H54 (cell line): ENCODE data around the gene SRRM2.
A peak's percentile ranks its signal among the peaks of the same experiment; 100 is the strongest.

Experiments
- DNase-seq: peaks from one replicate; pipeline ENCODE4 v3.0.0; 2011; ENCODE audit warnings: low spot score, mixed read lengths; ENCODE audit not compliant: insufficient read length
- FAIRE-seq: peaks from 3 replicates; lab custom pipeline; 2011; peaks lifted over from hg19 to GRCh38; lab: Jason Lieb, UNC
- POLR2A ChIP-seq: IDR thresholded peaks from 2 replicates; pipeline ENCODE4 v1.6.1; 2011; ENCODE audit warnings: low read depth, mild to moderate bottlenecking, low read length

Gene SRRM2

GRCh38 chr16:2777231-2777902 lies 24.9 kb downstream of the SRRM2 start, which contains the start of gene ELOB:
Gene ELOB (minus strand): TSS chr16:2777280. CDS start chr16:2777239, 41 bp downstream.
- TF ChIP-seq POLR2A = peak; percentile 60
- FAIRE-seq (no peak), DNase-seq (peak; percentile 88)

DNA sequence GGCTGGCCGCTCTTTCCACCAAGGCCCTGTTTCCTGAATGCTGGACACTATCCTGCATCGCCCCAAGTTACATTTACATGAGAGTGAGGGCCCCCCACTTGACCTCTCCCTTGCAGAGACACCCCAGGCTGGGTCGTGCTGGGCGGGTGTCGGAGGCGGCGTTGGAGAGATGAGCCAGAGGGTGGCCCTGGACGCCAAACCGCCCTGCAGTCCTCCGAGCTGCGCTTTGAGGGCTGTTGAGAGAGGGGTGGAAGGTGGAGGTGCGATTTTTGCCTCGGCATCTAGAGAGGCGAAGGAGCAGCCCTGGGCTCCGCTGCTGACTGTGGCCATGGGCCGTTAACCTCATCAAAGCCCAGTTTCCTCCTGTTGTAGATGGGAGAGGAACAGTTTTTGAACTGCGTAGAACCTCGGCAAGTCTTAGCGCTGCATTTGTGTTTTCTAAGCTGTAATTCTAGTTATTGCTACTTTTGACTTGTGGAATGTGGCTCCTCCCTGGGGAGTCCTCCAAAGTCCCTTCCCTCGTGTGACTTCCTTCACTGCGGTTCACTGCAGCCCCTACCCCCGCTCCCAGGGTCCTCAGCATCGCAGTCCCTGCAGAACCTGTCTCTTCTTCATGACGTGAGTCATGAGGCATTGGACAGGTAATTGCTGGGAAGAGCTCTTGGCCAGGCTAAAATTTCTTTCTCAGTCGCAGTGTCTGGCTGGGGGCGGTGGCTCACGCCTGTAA lies 25.6 kb downstream of the SRRM2 start:
- DNase-seq (no peak), FAIRE-seq (no peak)
- no peak for TF ChIP-seq POLR2A

- FAIRE-seq (no peak), DNase-seq (no peak)
- TF ChIP-seq POLR2A = no peak
Measured at GRCh38 chr16:2778630-2778958, 26.2 kb downstream of the SRRM2 start.

- no peak; the same call in 1 of the 2 replicates for TF ChIP-seq POLR2A
- DNase-seq (no peak), FAIRE-seq (no peak)
Measured at GRCh38 chr16:2779151-2779920, 26.9 kb downstream of the SRRM2 start.

GRCh38 chr16:2779978-2780898 lies 27.8 kb downstream of the SRRM2 start:
- FAIRE-seq (no peak), DNase-seq (no peak)
- no peak for TF ChIP-seq POLR2A

DNA sequence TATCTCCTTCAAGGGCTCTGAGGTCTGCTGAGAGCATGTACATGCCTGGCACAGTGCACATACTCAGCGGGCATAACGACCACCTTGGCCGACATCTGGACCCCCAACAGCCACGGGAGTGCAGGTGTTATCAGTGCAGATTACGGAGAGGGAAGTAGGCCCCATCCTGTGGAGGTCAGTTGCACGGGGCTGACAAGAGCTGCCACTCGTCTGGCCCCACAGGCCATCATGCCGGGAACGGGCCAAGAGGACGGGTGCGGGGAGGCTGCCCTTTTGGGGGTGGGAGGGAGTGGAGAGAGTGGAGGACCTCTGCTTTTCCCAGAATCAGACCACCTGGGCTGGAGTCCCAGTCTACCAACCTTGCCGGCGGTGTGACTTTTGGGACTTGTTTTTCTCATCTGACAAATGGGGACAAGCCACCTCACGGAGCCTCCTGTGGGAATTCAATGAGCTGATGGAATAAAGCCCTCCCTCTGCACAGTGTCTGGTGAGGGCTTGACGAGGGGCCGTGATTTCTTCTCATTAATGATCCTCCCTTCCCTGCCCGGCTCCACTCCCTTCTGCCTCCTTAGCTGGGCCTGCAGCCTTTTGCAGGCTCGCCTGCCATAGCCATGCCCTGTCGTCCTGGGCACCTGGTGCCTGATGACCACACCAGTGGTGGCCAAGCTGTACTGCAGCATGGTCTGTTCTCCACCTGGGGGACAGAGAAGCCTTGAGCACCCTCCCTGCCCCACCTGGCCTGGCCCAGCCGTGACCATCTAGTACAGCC lies 30.3 kb downstream of the SRRM2 start:
- TF ChIP-seq POLR2A = no peak
- FAIRE-seq (no peak), DNase-seq (no peak)

DNA sequence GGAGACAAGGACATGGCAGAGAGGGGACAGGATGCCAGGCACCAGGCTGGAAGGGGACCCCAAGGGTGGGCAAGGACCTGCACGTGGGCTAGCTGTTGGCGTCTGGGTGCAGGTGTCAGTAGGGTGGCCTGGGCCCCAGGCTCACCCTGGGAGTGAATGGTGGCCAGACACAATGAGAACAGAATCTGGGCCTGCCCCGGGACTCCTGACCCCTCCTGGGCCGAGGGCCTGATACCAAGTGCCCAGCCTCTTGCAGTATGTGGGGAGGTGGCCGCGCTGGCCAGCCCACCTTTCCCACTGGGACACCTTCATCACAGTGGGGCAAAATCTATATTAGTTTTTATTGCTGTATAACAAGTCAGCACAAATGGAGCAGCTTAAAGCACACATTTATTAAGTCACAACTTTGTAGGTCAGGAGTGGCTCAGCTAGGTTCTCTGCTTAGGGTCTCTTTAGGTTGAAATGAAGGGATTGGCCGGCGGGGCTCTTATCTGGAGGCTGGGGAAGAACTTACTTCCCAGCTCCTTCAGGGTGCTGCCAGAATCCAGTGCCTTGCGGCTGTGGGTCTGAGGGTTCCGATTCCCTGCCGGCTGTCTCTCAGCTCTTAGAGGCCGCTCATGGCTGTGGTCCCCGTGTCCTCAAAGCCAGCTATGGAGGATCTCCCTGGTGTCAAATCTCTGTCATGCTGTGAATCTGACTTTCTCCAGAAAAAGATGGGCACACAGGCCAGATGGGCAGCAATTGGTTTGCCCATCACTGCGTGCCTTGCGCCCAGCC lies 31.3 kb downstream of the SRRM2 start:
- DNase-seq = no peak
- no peak for TF ChIP-seq POLR2A
- no peak for FAIRE-seq

GRCh38 chr16:2784358-2785100 lies 32.1 kb downstream of the SRRM2 start:
- DNase-seq (no peak), FAIRE-seq (no peak)

DNA sequence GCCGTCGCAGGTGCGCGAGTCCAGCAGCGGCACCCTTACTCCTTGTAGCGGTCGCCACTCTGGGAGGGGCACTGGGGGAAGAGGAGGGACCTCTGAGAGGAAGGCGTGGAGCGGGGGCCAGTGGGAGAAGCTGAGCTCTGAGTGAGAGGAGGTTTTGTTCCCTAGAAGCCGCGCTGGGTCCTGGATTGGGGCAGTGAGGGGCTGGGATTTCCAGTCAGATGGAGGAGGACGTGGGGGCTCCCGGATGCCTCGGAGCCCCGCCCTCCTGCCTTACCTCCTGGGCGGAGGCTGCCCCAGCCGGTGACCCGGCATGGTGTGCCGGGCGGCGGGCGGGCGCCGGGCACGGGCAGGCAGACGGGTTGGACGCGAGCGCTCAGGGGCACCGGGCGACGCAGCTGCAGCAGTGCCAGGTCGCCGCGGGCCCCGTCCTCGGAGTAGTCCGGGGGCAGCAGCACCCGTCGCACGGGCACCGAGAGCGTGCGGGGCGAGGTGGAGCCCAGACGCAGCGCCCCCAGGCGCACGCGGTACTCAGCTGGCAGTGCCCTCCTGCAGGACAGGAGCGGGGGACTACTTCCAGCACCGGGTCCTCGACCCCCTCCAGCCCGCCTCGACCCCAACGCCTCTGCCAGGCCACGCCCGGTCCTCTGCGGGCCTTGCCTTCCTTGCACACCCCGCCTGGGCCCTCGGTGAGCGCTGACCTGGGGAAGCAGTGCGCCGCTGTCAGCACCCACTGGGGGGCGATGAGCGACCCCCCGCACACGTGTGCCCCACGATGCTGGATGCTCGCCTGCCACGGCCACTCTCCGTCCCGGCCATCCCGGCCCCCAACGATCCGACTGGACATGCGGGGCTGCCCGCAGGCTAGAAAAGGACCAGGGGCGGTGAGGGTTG lies 32.9 kb downstream of the SRRM2 start:
- DNase-seq (no peak), FAIRE-seq (no peak)
- no peak for TF ChIP-seq POLR2A

More at GRCh38 chr16:2784358-2785100, 32.1 kb downstream of the SRRM2 start:
- TF ChIP-seq POLR2A = no peak

DNA sequence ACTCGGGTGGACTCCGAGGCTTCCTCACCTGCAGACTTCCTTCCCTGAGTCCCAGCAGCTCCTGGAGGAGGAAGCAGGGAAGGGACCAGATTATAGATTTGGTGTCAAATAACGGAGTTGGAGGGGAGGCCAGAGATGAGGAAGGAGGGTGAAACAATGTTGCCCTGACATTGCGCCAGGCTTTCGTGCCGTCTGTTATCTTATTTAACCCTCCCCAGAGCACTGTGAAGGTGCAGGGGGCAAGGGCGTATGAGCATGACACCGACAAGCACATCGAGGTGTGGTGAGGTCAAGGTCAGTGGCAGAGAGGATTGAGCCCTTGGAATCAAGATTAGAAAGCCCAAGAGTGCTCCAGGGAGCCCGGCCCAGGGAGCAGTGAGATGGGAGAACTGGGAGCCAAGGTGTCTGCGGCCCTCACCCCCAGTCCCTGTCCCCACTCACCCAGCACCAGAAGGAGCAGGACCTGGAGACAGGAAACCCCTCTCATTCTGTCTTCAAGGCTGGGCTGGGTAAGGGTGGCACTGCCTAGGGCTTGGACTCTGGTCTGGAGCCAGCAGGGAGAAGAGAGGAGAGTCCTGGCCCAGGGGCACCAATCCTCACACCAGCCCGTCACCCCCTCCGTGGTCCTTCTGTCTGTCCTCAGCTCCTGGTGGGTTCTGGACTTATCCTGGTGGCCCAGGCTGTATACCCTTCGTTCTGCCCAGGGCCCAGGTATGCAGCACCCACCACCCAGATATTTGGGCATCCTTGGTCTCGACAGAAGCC lies 33.8 kb downstream of the SRRM2 start:
- TF ChIP-seq POLR2A = no peak
- DNase-seq = no peak
- no peak for FAIRE-seq
